Progenitor cell of endocrine pancreas (in vitro differentiated cells): Measurements from ENCODE around the gene ARL4A. TPM values are rescaled to one million over a fixed set of nuclear protein-coding genes. Genes with fewer than 3 reads are reported as not detected.

ENCODE experiments used
- DNase-seq: peaks from one replicate; pipeline ENCODE4 v3.0.0; 2021; ENCODE audit warnings: low spot score; ENCODE audit not compliant: unreplicated experiment
- H3K27ac Mint-ChIP-seq: 2 replicates; pipeline ENCODE4 v1.8.0; 2021; ENCODE audit warnings: mild to moderate bottlenecking, moderate library complexity, mixed read lengths
- H3K27me3 Mint-ChIP-seq: 2 replicates; pipeline ENCODE4 v1.8.0; 2021; ENCODE audit warnings: mixed read lengths
- H3K36me3 Mint-ChIP-seq: 2 replicates; pipeline ENCODE4 v1.8.0; 2022; ENCODE audit warnings: mixed read lengths; ENCODE audit not compliant: insufficient read depth
- H3K4me1 Mint-ChIP-seq: 2 replicates; pipeline ENCODE4 v1.8.0; 2021; ENCODE audit warnings: low read depth, mixed read lengths
- H3K4me3 Mint-ChIP-seq: 2 replicates; pipeline ENCODE4 v1.8.0; 2021; ENCODE audit warnings: low read depth, mild to moderate bottlenecking, moderate library complexity, mixed read lengths
- H3K9me3 Mint-ChIP-seq: 2 replicates; pipeline ENCODE4 v1.8.0; 2021; ENCODE audit warnings: low read depth, mixed read lengths
- CTCF ChIP-seq: fragments of 200-600 bp; sonication (generic); IDR thresholded peaks from one replicate; pipeline ENCODE4 v1.5.0; 2021; ENCODE audit warnings: antibody characterized with exemption, mild to moderate bottlenecking; ENCODE audit not compliant: unreplicated experiment
- total RNA-seq: library from RNA; stranded (reverse); gene quantifications from 2 replicates; pipeline ENCODE4 v1.2.1, GENCODE V29; 2021

Gene ARL4A
- total RNA-seq, 1 donor from 2014 or later = 10.9 TPM

GRCh38 chr7:12722636-12723605, 35.5 kb downstream of the ARL4A start:
- H3K36me3 Mint-ChIP-seq = no peaks in the 10 kb centered on the region
- no peak for DNase-seq
- H3K27me3 Mint-ChIP-seq = no peaks in the 10 kb centered on the region
- TF ChIP-seq CTCF = no peak
- H3K4me1 Mint-ChIP-seq = peaks cover 3% of the 10 kb centered on the region
- no peak overlapping the region for H3K4me3 Mint-ChIP-seq
- H3K9me3 Mint-ChIP-seq = no peaks in the 10 kb centered on the region
- H3K27ac Mint-ChIP-seq = no peak overlapping the region

GRCh38 chr7:12725575-12726316, 38.3 kb downstream of the ARL4A start:
- DNase-seq = no peak
- Mint-ChIP-seq H3K4me3 (no peak overlapping the region), H3K9me3 (no peaks in the 10 kb centered on the region), H3K36me3 (no peaks in the 10 kb centered on the region), H3K27ac (no peak overlapping the region), H3K27me3 (no peaks in the 10 kb centered on the region), H3K4me1 (peaks cover 3% of the 10 kb centered on the region)
- TF ChIP-seq CTCF = no peak

GRCh38 chr7:12726908-12727307, 39.5 kb downstream of the ARL4A start:
- Mint-ChIP-seq H3K36me3 (no peaks in the 10 kb centered on the region), H3K27ac (no peak overlapping the region), H3K9me3 (no peaks in the 10 kb centered on the region), H3K27me3 (no peaks in the 10 kb centered on the region), H3K4me1 (peaks cover 3% of the 10 kb centered on the region), H3K4me3 (no peak overlapping the region)
- no peak for DNase-seq
- TF ChIP-seq CTCF = no peak

- Mint-ChIP-seq H3K9me3 (no peaks in the 10 kb centered on the region), H3K36me3 (no peaks in the 10 kb centered on the region), H3K27me3 (no peaks in the 10 kb centered on the region), H3K27ac (no peak overlapping the region), H3K4me3 (no peak overlapping the region), H3K4me1 (peaks cover 2% of the 10 kb centered on the region)
- no peak for DNase-seq
- no peak for TF ChIP-seq CTCF
Observed at GRCh38 chr7:12727455-12728191, 40.2 kb downstream of the ARL4A start.

GRCh38 chr7:12728192-12728538, 40.7 kb downstream of the ARL4A start:
- Mint-ChIP-seq H3K27ac (no peak overlapping the region), H3K27me3 (no peaks in the 10 kb centered on the region), H3K36me3 (no peaks in the 10 kb centered on the region), H3K9me3 (no peaks in the 10 kb centered on the region), H3K4me3 (no peak overlapping the region), H3K4me1 (no peaks in the 10 kb centered on the region)
- TF ChIP-seq CTCF = no peak
- no peak for DNase-seq
